Activated CD4-positive, CD25-positive, alpha-beta regulatory T cell (primary cell): ENCODE data around the gene DESI2.
"Not testable (repeated sequence)": the region's sequence is repeated elsewhere in the genome, so short reads cannot be mapped to it uniquely, and the experiment has no call there.

Source experiments
- DNase-seq, 4 experiments: peaks; one replicate each; lab custom pipeline; 2025; lab: John Stamatoyannopoulos, UW

The DESI2 gene

GRCh38 chr1:244705261-244706234 lies 52.6 kb downstream of the DESI2 start:
- DNase-seq: no peak

GRCh38 chr1:244709076-244709475 lies 56.1 kb downstream of the DESI2 start:
- no peak for DNase-seq

- no peak for DNase-seq
Measured at GRCh38 chr1:244709476-244710368, 56.8 kb downstream of the DESI2 start.

- no peak for DNase-seq
Measured at GRCh38 chr1:244710474-244711062, 57.6 kb downstream of the DESI2 start.

GRCh38 chr1:244712669-244713068 lies 59.7 kb downstream of the DESI2 start:
- DNase-seq: no peak

- no peak for DNase-seq
Measured at GRCh38 chr1:244713332-244713731, 60.4 kb downstream of the DESI2 start.

- no peak for DNase-seq
Measured at GRCh38 chr1:244727871-244728474, 75.0 kb downstream of the DESI2 start.

GRCh38 chr1:244730153-244730933 lies 77.4 kb downstream of the DESI2 start:
- DNase-seq: peak in 2 of 4 experiments; percentile 6 to 12

GRCh38 chr1:244730934-244731434 lies 78.1 kb downstream of the DESI2 start:
- no peak for DNase-seq

GRCh38 chr1:244731651-244732050 lies 78.7 kb downstream of the DESI2 start:
- no peak for DNase-seq

- DNase-seq: no peak
Measured at GRCh38 chr1:244732851-244733450, 80.0 kb downstream of the DESI2 start.

- DNase-seq: no peak
Measured at GRCh38 chr1:244735404-244735803, 82.5 kb downstream of the DESI2 start.

- no peak for DNase-seq
Measured at GRCh38 chr1:244735876-244736561, 83.1 kb downstream of the DESI2 start.

GRCh38 chr1:244739140-244739539 lies 86.2 kb downstream of the DESI2 start:
- not testable (repeated sequence) for DNase-seq

GRCh38 chr1:244740027-244740617 lies 87.2 kb downstream of the DESI2 start:
- DNase-seq: not testable (repeated sequence)

GRCh38 chr1:244741692-244742091 lies 88.8 kb downstream of the DESI2 start:
- DNase-seq: no peak

GRCh38 chr1:244749230-244750016 lies 96.5 kb downstream of the DESI2 start:
- DNase-seq: no peak

GRCh38 chr1:244751271-244751895 lies 98.5 kb downstream of the DESI2 start:
- no peak for DNase-seq
